Spleen (tissue), 11 donors: ENCODE results near the gene ATP5ME. TPM values are rescaled to one million over a fixed set of nuclear protein-coding genes. Genes with fewer than 3 reads are reported as not detected.
"Not testable (repeated sequence)": the region's sequence is repeated elsewhere in the genome, so short reads cannot be mapped to it uniquely, and the experiment has no call there.

Experiments
- DNase-seq: peaks from one replicate; pipeline ENCODE4 v3.0.0-alpha.2; 2020
- H3K27ac ChIP-seq, 8 donors: fragments of 200-600 bp; sonication (generic) in 7 of 8; 1 replicate in 4 of 8; 2 replicates in 4 of 8; pipeline versions ENCODE4 v1.5.0 to v1.8.0; 2016 to 2021; ENCODE audit warnings: inconsistent platforms in 4 of 8, mild to moderate bottlenecking in 4 of 8, moderate library complexity in 1 of 8
- H3K27me3 ChIP-seq, 7 donors: fragments of 200-600 bp; sonication (generic) in 6 of 7; replicated peaks in 1 of 7; 1 replicate in 4 of 7; 2 replicates in 3 of 7; pipeline versions ENCODE4 v1.5.0 to v1.8.0; 2016 to 2021; ENCODE audit warnings: inconsistent platforms in 3 of 7, mild to moderate bottlenecking in 1 of 7
- H3K36me3 ChIP-seq, 6 donors: fragments of 200-600 bp; sonication (generic) in 5 of 6; 1 replicate in 4 of 6; 2 replicates in 2 of 6; pipeline versions ENCODE4 v1.5.0 to v1.8.0; 2016 to 2021; ENCODE audit warnings: inconsistent platforms in 2 of 6
- H3K4me1 ChIP-seq, 6 donors: fragments of 200-600 bp; sonication (generic) in 5 of 6; 1 replicate in 3 of 6; 2 replicates in 3 of 6; pipeline versions ENCODE4 v1.5.0 to v1.8.0; 2016 to 2021; ENCODE audit warnings: inconsistent platforms in 3 of 6
- H3K4me3 ChIP-seq, 8 donors: fragments of 200-600 bp; sonication (generic) in 7 of 8; 1 replicate in 4 of 8; 2 replicates in 4 of 8; pipeline versions ENCODE4 v1.5.0 to v1.8.0; 2016 to 2021; ENCODE audit warnings: inconsistent platforms in 4 of 8, mild to moderate bottlenecking in 4 of 8, moderate library complexity in 2 of 8
- H3K9me3 ChIP-seq, 8 donors: fragments of 200-600 bp; sonication (generic) in 7 of 8; 1 replicate in 4 of 8; 2 replicates in 4 of 8; pipeline versions ENCODE4 v1.5.0 to v1.8.0; 2016 to 2021; ENCODE audit warnings: inconsistent platforms in 4 of 8
- POLR2A ChIP-seq, 3 donors: fragments of 450-650 bp; IDR thresholded peaks; one replicate each; pipeline ENCODE4 v1.5.1; 2017; ENCODE audit warnings: antibody characterized with exemption in 3 of 3, mild to moderate bottlenecking in 1 of 3
- POLR2AphosphoS5 ChIP-seq, 3 donors: sonication (generic); formaldehyde crosslinking; IDR thresholded peaks; one replicate each; pipeline ENCODE4 v1.5.1; 2017; ENCODE audit warnings: antibody characterized with exemption in 3 of 3
- WGBS, 5 donors: extraction: QIAGEN DNeasy Blood & Tissue Kit in 3 of 5; methylation state at CpG; one replicate each; pipeline versions ENCODE4 v1.1.5 to v1.1.7; 2013 to 2018; 5-methylcytosine and 5-hydroxymethylcytosine counted together
- intact Hi-C: fragments of 100-400 bp; cut with DNase I; formaldehyde crosslinking; loops from one replicate; pipeline ENCODE4 v1.15.0; 2023; ENCODE audit warnings: low total_unique reads
- polyA plus RNA-seq, 3 donors: library from polyadenylated mRNA; stranded (reverse); fragments of 200-250 nt; gene quantifications; one replicate each; pipeline ENCODE4 v1.2.1, GENCODE V29; 2013
- total RNA-seq, 7 donors: library from RNA; depleted of rRNA in 3 of 7; stranded (reverse); fragments of >200 nt in 3 of 7; fragmentation: NEBNext Ultra II Directional in 4 of 7; extraction: Animal tissue kit (Norgen Biotek cat#: 25700) in 4 of 7; gene quantifications; one replicate each; pipeline versions ENCODE4 v1.1.0 to v1.2.1, GENCODE V29; 2016 to 2021
- TF ChIP-seq, protein P1 (sequence below), 11 experiments: fragments of 200-600 bp in 7 of 11; fragments of 450-650 bp in 4 of 11; sonication (generic) in 4 of 11; IDR thresholded peaks in 8 of 11; conservative IDR thresholded peaks in 3 of 11; 1 replicate in 7 of 11; 2 replicates in 4 of 11; pipeline versions ENCODE4 v1.4.0 to v1.8.0; 2016 to 2021; ENCODE audit warnings: antibody characterized with exemption in 11 of 11, inconsistent platforms in 4 of 11, mild to moderate bottlenecking in 1 of 11
- donor health status: healthy with polysubstance abuse.
- donor health status: DM: no; HTN: no; CAD: no; lungs with moderate emphysema.
- donor health status: DM: no; HTN: no; CAD: no.
- donor health status: Bipolar disorder and iron deficiency.
- donor health status: healthy.
- donor health status: DM: no; HTN: no; CAD: no.
- donor health status: DM: yes; HTN: yes; CAD: no.

The ATP5ME gene
- total and polyA plus RNA-seq, 10 donors = 51.7 to 497 (median 169) TPM

DNA sequence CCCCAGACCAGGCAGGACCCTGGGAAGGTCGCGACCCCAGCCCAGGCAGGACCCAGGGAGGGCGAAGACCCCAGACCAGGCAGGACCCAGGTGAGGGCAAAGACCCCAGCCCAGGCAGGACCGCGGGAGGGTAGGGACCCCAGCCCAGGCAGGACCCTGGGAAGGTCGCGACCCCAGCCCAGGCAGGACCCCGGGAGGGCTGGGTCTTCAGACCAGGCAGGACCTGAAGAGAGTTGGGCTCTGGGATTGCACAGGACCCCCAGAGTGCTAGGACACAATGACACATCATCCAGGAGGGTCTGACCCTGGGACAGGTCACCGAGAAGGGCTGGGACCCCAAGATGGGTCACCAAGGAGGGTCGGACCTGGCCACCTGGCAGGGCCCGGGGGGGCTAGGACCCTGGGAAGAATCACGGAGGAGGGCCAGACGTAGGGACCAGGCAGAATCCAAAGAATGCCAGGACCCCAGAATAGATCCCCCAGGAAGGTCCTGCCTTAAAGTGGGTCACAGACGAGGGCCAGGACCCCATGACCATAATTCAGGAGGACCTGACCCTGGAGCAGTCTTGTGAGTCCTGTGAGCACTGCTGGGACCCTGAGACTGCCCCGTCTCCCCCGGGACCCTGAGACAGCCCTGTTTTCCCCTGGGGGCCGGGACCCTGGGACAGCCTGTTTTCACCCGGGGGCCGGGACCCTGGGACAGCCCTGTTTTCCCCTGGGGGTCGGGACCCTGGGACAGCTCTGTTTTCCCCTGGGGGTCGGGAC, 32.9 kb upstream of the ATP5ME start:
- H3K27ac ChIP-seq = peak overlapping the region in 3 of 8 donors; percentile 21 to 97 (median 32)
- peaks cover 0 to 17% (median 0%) of the 10 kb centered on the region in 6 donors for H3K36me3 ChIP-seq
- 46 to 77% (median 69%) methylated on average over 6 to 21 of the region's 21 CpGs for WGBS, 5 donors
- no peaks in the 10 kb centered on the region for H3K27me3 ChIP-seq
- DNase-seq = peak; percentile 77
- TF ChIP-seq, protein P1, sequence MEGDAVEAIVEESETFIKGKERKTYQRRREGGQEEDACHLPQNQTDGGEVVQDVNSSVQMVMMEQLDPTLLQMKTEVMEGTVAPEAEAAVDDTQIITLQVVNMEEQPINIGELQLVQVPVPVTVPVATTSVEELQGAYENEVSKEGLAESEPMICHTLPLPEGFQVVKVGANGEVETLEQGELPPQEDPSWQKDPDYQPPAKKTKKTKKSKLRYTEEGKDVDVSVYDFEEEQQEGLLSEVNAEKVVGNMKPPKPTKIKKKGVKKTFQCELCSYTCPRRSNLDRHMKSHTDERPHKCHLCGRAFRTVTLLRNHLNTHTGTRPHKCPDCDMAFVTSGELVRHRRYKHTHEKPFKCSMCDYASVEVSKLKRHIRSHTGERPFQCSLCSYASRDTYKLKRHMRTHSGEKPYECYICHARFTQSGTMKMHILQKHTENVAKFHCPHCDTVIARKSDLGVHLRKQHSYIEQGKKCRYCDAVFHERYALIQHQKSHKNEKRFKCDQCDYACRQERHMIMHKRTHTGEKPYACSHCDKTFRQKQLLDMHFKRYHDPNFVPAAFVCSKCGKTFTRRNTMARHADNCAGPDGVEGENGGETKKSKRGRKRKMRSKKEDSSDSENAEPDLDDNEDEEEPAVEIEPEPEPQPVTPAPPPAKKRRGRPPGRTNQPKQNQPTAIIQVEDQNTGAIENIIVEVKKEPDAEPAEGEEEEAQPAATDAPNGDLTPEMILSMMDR (IDR thresholded peaks at IDR 0.05 in 8 of 11, conservative IDR thresholded peaks at IDR 0.05 in 3 of 11) = no peak
- no peak for TF ChIP-seq POLR2A (IDR thresholded peaks at IDR 0.05)
- no peak for TF ChIP-seq POLR2AphosphoS5 (IDR thresholded peaks at IDR 0.05)
- intact Hi-C loops = no loop called here
- no peaks in the 10 kb centered on the region for H3K9me3 ChIP-seq
- H3K4me1 ChIP-seq = peaks cover 12 to 72% (median 42%) of the 10 kb centered on the region in 6 donors
- peak overlapping the region in 6 of 8 donors; percentile 13 to 90 (median 63) for H3K4me3 ChIP-seq

DNA sequence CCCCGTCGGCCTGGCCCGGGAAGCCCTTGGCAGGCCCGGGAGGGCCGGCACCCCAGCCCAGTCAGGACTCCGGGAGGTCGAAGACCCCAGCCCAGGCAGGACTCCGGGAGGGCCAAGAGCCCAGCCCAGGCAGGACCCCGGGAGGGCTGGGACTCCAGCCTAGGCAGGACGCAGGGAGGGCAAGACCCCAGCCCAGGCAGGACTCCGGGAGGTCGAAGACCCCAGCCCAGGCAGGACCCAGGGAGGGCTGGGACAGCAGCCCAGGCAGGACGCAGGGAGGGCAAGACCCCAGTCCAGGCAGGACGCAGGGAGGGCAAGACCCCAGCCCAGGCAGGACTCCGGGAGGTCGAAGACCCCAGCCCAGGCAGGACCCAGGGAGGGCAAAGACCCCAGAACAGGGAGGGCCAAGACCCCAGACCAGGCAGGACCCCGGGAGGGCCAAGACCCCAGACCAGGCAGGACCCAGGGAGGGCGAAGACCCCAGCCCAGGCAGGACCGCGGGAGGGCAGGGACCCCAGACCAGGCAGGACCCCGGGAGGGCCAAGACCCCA, 32.1 kb upstream of the ATP5ME start:
- peak overlapping the region; percentile 52 to 90 (median 75) for H3K4me3 ChIP-seq
- H3K9me3 ChIP-seq, H3K27me3 ChIP-seq, DNase-seq, intact Hi-C loops: not testable (repeated sequence)
- 0 to 8% (median 5%) methylated on average over 3 to 21 of the region's 21 CpGs for WGBS, 5 donors
- peak overlapping the region; percentile 88 to 97 (median 94) for H3K27ac ChIP-seq
- H3K36me3 ChIP-seq = peaks cover 0 to 17% (median 0%) of the 10 kb centered on the region in 6 donors
- H3K4me1 ChIP-seq = peaks cover 12 to 71% (median 42%) of the 10 kb centered on the region in 6 donors

- Histone ChIP-seq H3K9me3 (no peaks in the 10 kb centered on the region), H3K27ac (peak within 1 kb of the TSS; percentile 88 to 97 (median 94)), H3K4me3 (peak within 1 kb of the TSS; percentile 52 to 90 (median 75)), H3K36me3 (peaks cover 0 to 11% (median 0%) of the 10 kb centered on the region in 6 donors), H3K27me3 (no peaks in the 10 kb centered on the region), H3K4me1 (peaks cover 12 to 71% (median 39%) of the 10 kb centered on the region in 6 donors)
- intact Hi-C loops = no loop called here
- 2 to 4% (median 3%) methylated on average over 54 to 82 of the region's 82 CpGs for WGBS, 5 donors
- DNase-seq = peak; percentile 100
- TF ChIP-seq, protein P1 (IDR thresholded peaks at IDR 0.05 in 8 of 11, conservative IDR thresholded peaks at IDR 0.05 in 3 of 11) = no peak
- TF ChIP-seq POLR2A (IDR thresholded peaks at IDR 0.05) = peak in 1 of 3 donors; percentile 38
- peak; percentile 92 for TF ChIP-seq POLR2AphosphoS5 (IDR thresholded peaks at IDR 0.05)
These were observed 31.4 kb upstream of the ATP5ME start, which contains the start of gene PCGF3 for GRCh38 chr4:705278-706082. Gene PCGF3 (plus strand): TSS chr4:705832. CDS start chr4:733681, 27,849 bp downstream.

DNA sequence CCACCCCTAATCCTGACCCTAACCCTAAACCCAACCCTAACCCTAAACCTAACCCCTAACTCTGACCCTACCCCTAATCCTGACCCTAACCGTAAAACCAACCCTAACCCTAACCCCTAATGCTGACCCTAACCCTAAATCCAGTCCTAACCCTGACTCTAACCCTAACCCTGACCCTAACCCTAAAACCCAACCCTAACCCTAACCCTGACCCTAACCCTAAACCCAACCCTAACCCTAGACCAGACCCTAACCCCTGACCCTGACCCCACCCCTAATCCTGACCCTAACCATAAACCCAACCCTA, 30.8 kb upstream of the ATP5ME start:
- Histone ChIP-seq H3K27ac (peak overlapping the region in 5 of 8 donors; percentile 88 to 97 (median 94)), H3K36me3 (peaks cover 0 to 6% (median 0%) of the 10 kb centered on the region in 6 donors), H3K4me1 (peaks cover 13 to 71% (median 38%) of the 10 kb centered on the region in 6 donors), H3K9me3 (no peaks in the 10 kb centered on the region), H3K4me3 (peak overlapping the region in 4 of 8 donors; percentile 52 to 90 (median 75)), H3K27me3 (no peaks in the 10 kb centered on the region)
- DNase-seq = no peak
- intact Hi-C loops = no loop called here
- TF ChIP-seq POLR2A (IDR thresholded peaks at IDR 0.05) (no peak), POLR2AphosphoS5 (IDR thresholded peaks at IDR 0.05) (no peak)
- TF ChIP-seq, protein P1 (IDR thresholded peaks at IDR 0.05 in 8 of 11, conservative IDR thresholded peaks at IDR 0.05 in 3 of 11) = no peak
- 95 to 100% (median 97%) methylated on average over 1 of the region's 1 CpG for WGBS, 5 donors
